Body of pancreas (tissue), 4 donors: ENCODE data around the gene KCNIP4.

Source experiments
- POLR2A ChIP-seq, 3 donors: fragments of 450-650 bp; IDR thresholded peaks; one replicate each; pipeline ENCODE4 v1.6.1; 2016; ENCODE audit warnings: antibody characterized with exemption in 3 of 3, mild to moderate bottlenecking in 2 of 3
- TF ChIP-seq, protein P1 (sequence below), 7 experiments: fragments of 450-650 bp in 4 of 7; fragments of 200-600 bp in 3 of 7; sonication (generic) in 3 of 7; IDR thresholded peaks; one replicate each; pipeline ENCODE4 v1.5.1; 2016 to 2019; ENCODE audit warnings: antibody characterized with exemption in 7 of 7

- TF ChIP-seq, protein P1, sequence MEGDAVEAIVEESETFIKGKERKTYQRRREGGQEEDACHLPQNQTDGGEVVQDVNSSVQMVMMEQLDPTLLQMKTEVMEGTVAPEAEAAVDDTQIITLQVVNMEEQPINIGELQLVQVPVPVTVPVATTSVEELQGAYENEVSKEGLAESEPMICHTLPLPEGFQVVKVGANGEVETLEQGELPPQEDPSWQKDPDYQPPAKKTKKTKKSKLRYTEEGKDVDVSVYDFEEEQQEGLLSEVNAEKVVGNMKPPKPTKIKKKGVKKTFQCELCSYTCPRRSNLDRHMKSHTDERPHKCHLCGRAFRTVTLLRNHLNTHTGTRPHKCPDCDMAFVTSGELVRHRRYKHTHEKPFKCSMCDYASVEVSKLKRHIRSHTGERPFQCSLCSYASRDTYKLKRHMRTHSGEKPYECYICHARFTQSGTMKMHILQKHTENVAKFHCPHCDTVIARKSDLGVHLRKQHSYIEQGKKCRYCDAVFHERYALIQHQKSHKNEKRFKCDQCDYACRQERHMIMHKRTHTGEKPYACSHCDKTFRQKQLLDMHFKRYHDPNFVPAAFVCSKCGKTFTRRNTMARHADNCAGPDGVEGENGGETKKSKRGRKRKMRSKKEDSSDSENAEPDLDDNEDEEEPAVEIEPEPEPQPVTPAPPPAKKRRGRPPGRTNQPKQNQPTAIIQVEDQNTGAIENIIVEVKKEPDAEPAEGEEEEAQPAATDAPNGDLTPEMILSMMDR (IDR thresholded peaks at IDR 0.05), result no peak
- TF ChIP-seq POLR2A (IDR thresholded peaks at IDR 0.05), result no peak
Observed at GRCh38 chr4:21167711-21168110, 780.9 kb downstream of the KCNIP4 start.
